HG03521 (cell line): ENCODE measurements around the gene L3MBTL4.
"Not testable (repeated sequence)": the region's sequence is repeated elsewhere in the genome, so short reads cannot be mapped to it uniquely, and the experiment has no call there.

ENCODE experiments used
- ATAC-seq: cut with Tn5 transposase; IDR thresholded peaks from one replicate; pipeline ENCODE4 v1.9.1; 2021; ENCODE audit warnings: mild to moderate bottlenecking, moderate library complexity; ENCODE audit not compliant: unreplicated experiment

The L3MBTL4 gene

GRCh38 chr18:6414723-6415417 lies at the start of gene L3MBTL4:
TSS of gene L3MBTL4 (minus strand) at chr18:6414911. CDS start at chr18:6311625, 103,286 bp downstream.
- peak; percentile 45 for ATAC-seq

GRCh38 chr18:6452194-6452593 lies 37.5 kb upstream of the L3MBTL4 start:
- ATAC-seq: no peak

GRCh38 chr18:6449213-6449612 lies 34.5 kb upstream of the L3MBTL4 start:
- ATAC-seq: peak; percentile 67

GRCh38 chr18:6444466-6445228 lies 29.9 kb upstream of the L3MBTL4 start:
- ATAC-seq: no peak

- ATAC-seq: no peak
These were observed 26.5 kb upstream of the L3MBTL4 start for GRCh38 chr18:6441200-6441599.

- no peak for ATAC-seq
These were observed 23.5 kb upstream of the L3MBTL4 start for GRCh38 chr18:6437937-6438818.

- ATAC-seq: no peak
These were observed 21.0 kb upstream of the L3MBTL4 start for GRCh38 chr18:6435731-6436130.

GRCh38 chr18:6434987-6435709 lies 20.4 kb upstream of the L3MBTL4 start:
- ATAC-seq: no peak

- ATAC-seq: no peak
These were observed 19.8 kb upstream of the L3MBTL4 start for GRCh38 chr18:6434481-6434880.

- ATAC-seq: no peak
These were observed 17.1 kb upstream of the L3MBTL4 start for GRCh38 chr18:6431659-6432318.

- ATAC-seq: no peak
These were observed 14.2 kb upstream of the L3MBTL4 start for GRCh38 chr18:6428851-6429395.

- no peak for ATAC-seq
These were observed 12.6 kb upstream of the L3MBTL4 start for GRCh38 chr18:6427286-6427685.

- ATAC-seq: no peak
These were observed 8.6 kb upstream of the L3MBTL4 start for GRCh38 chr18:6423289-6423688.

- peak; percentile 93 for ATAC-seq
These were observed 491 bp downstream of the L3MBTL4 start for GRCh38 chr18:6414118-6414722.

- ATAC-seq: no peak
These were observed 1.1 kb downstream of the L3MBTL4 start for GRCh38 chr18:6413579-6414117.

- no peak for ATAC-seq
These were observed 1.7 kb downstream of the L3MBTL4 start for GRCh38 chr18:6412933-6413472.

- no peak for ATAC-seq
These were observed 3.3 kb downstream of the L3MBTL4 start for GRCh38 chr18:6411382-6411781.

- no peak for ATAC-seq
These were observed 4.8 kb downstream of the L3MBTL4 start for GRCh38 chr18:6409933-6410332.

GRCh38 chr18:6408543-6408942 lies 6.2 kb downstream of the L3MBTL4 start:
- ATAC-seq: not testable (repeated sequence)
